Measurements from ENCODE around the gene RPAP2. TPM values are rescaled to one million over a fixed set of nuclear protein-coding genes. Genes with fewer than 3 reads are reported as not detected.

The RPAP2 gene
- total and polyA plus RNA-seq, 2 of the 8 experiments (the other 6 are each of a cell fraction or from before 2014, with no cell fraction given), result 7.9 to 28.4 TPM

DNA sequence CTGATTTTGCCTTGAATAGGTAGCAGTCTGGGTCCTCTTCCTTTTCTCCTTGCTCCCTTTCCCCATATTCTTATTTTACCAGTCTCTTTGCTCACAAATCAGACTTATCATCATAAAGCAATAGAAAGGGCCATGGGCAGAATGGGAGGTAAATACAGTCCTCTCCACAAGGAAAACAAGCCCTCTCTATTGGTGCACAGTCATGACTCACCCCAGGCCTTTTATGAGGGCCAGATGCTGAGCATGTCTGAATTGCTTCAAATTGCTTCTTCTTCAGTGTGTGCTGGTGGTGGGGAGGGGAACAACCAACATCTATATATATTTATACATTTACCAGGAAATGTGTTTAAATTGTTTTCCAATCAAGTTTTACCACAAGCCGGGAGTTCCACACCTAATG, 112.7 kb downstream of the RPAP2 start (continued):
- TF ChIP-seq, protein P1, sequence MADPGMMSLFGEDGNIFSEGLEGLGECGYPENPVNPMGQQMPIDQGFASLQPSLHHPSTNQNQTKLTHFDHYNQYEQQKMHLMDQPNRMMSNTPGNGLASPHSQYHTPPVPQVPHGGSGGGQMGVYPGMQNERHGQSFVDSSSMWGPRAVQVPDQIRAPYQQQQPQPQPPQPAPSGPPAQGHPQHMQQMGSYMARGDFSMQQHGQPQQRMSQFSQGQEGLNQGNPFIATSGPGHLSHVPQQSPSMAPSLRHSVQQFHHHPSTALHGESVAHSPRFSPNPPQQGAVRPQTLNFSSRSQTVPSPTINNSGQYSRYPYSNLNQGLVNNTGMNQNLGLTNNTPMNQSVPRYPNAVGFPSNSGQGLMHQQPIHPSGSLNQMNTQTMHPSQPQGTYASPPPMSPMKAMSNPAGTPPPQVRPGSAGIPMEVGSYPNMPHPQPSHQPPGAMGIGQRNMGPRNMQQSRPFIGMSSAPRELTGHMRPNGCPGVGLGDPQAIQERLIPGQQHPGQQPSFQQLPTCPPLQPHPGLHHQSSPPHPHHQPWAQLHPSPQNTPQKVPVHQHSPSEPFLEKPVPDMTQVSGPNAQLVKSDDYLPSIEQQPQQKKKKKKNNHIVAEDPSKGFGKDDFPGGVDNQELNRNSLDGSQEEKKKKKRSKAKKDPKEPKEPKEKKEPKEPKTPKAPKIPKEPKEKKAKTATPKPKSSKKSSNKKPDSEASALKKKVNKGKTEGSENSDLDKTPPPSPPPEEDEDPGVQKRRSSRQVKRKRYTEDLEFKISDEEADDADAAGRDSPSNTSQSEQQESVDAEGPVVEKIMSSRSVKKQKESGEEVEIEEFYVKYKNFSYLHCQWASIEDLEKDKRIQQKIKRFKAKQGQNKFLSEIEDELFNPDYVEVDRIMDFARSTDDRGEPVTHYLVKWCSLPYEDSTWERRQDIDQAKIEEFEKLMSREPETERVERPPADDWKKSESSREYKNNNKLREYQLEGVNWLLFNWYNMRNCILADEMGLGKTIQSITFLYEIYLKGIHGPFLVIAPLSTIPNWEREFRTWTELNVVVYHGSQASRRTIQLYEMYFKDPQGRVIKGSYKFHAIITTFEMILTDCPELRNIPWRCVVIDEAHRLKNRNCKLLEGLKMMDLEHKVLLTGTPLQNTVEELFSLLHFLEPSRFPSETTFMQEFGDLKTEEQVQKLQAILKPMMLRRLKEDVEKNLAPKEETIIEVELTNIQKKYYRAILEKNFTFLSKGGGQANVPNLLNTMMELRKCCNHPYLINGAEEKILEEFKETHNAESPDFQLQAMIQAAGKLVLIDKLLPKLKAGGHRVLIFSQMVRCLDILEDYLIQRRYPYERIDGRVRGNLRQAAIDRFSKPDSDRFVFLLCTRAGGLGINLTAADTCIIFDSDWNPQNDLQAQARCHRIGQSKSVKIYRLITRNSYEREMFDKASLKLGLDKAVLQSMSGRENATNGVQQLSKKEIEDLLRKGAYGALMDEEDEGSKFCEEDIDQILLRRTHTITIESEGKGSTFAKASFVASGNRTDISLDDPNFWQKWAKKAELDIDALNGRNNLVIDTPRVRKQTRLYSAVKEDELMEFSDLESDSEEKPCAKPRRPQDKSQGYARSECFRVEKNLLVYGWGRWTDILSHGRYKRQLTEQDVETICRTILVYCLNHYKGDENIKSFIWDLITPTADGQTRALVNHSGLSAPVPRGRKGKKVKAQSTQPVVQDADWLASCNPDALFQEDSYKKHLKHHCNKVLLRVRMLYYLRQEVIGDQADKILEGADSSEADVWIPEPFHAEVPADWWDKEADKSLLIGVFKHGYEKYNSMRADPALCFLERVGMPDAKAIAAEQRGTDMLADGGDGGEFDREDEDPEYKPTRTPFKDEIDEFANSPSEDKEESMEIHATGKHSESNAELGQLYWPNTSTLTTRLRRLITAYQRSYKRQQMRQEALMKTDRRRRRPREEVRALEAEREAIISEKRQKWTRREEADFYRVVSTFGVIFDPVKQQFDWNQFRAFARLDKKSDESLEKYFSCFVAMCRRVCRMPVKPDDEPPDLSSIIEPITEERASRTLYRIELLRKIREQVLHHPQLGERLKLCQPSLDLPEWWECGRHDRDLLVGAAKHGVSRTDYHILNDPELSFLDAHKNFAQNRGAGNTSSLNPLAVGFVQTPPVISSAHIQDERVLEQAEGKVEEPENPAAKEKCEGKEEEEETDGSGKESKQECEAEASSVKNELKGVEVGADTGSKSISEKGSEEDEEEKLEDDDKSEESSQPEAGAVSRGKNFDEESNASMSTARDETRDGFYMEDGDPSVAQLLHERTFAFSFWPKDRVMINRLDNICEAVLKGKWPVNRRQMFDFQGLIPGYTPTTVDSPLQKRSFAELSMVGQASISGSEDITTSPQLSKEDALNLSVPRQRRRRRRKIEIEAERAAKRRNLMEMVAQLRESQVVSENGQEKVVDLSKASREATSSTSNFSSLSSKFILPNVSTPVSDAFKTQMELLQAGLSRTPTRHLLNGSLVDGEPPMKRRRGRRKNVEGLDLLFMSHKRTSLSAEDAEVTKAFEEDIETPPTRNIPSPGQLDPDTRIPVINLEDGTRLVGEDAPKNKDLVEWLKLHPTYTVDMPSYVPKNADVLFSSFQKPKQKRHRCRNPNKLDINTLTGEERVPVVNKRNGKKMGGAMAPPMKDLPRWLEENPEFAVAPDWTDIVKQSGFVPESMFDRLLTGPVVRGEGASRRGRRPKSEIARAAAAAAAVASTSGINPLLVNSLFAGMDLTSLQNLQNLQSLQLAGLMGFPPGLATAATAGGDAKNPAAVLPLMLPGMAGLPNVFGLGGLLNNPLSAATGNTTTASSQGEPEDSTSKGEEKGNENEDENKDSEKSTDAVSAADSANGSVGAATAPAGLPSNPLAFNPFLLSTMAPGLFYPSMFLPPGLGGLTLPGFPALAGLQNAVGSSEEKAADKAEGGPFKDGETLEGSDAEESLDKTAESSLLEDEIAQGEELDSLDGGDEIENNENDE (IDR thresholded peaks at IDR 0.05; ENCODE audit: insufficient replicate concordance, low read length), result no peak
- no peak for TF ChIP-seq CHD2 (IDR thresholded peaks at IDR 0.05; ENCODE audit: low read length)

Measured in H1 (cell line).